Lung (tissue), 16 donors: ENCODE results near the gene BASP1. TPM values are rescaled to one million over a fixed set of nuclear protein-coding genes. Genes with fewer than 3 reads are reported as not detected.

ENCODE experiments used
- ATAC-seq: fragments of 200-7000 bp; cut with Tn5 transposase; one replicate; pipeline ENCODE4 v1.9.1; 2020; ENCODE audit warnings: moderate number of reproducible peaks; ENCODE audit not compliant: insufficient read depth, low FRiP score
- DNase-seq, 3 donors: peaks; one replicate each; pipeline ENCODE4 v3.0.0-alpha.2; 2013 to 2017
- H3K27ac ChIP-seq, 2 donors: one replicate each; pipeline ENCODE4 v1.5.1; 2013; ENCODE audit warnings: mild to moderate bottlenecking in 2 of 2, moderate library complexity in 2 of 2, control low read depth in 1 of 2, inconsistent platforms in 1 of 2, low read depth in 1 of 2, low read length in 1 of 2
- H3K27me3 ChIP-seq, 3 donors: one replicate each; pipeline ENCODE4 v1.5.1; 2013; ENCODE audit warnings: low read length in 2 of 3; ENCODE audit not compliant: control insufficient read depth in 3 of 3, insufficient read depth in 3 of 3
- H3K36me3 ChIP-seq, 4 donors: one replicate each; pipeline ENCODE4 v1.5.1; 2013; ENCODE audit warnings: low read length in 4 of 4, mild to moderate bottlenecking in 1 of 4, moderate library complexity in 1 of 4; ENCODE audit not compliant: control insufficient read depth in 4 of 4, insufficient read depth in 4 of 4
- H3K4me1 ChIP-seq, 5 donors: one replicate each; pipeline ENCODE4 v1.5.1; 2013; ENCODE audit warnings: low read length in 5 of 5, mild to moderate bottlenecking in 2 of 5, moderate library complexity in 1 of 5; ENCODE audit not compliant: control insufficient read depth in 5 of 5, insufficient read depth in 5 of 5
- H3K4me3 ChIP-seq: one replicate; pipeline ENCODE4 v1.5.1; 2013; ENCODE audit warnings: mild to moderate bottlenecking, control low read depth, moderate library complexity
- H3K9ac ChIP-seq, 2 donors: one replicate each; pipeline ENCODE4 v1.5.1; 2013; ENCODE audit warnings: low read length in 2 of 2, control low read depth in 1 of 2; ENCODE audit not compliant: insufficient read depth in 1 of 2
- H3K9me3 ChIP-seq, 4 donors: one replicate each; pipeline ENCODE4 v1.5.1; 2013; ENCODE audit warnings: low read length in 3 of 4, mild to moderate bottlenecking in 1 of 4, moderate library complexity in 1 of 4; ENCODE audit not compliant: control insufficient read depth in 4 of 4, insufficient read depth in 3 of 4
- CTCF ChIP-seq: IDR thresholded peaks from 2 replicates; pipeline ENCODE4 v1.5.1; 2012; ENCODE audit warnings: mild to moderate bottlenecking; ENCODE audit errors: control extremely low read depth, extremely low read depth
- WGBS, 2 donors: extraction: QIAGEN DNeasy Blood & Tissue Kit; methylation state at CpG; one replicate each; pipeline ENCODE4 v1.1.7; 2013; 5-methylcytosine and 5-hydroxymethylcytosine counted together
- long read RNA-seq, 5 donors: transcript quantifications; one replicate each; lab custom pipeline, GENCODE V29; 2026
- polyA plus RNA-seq, 2 donors: library from polyadenylated mRNA; stranded (reverse); fragments of 200-250 nt; gene quantifications; one replicate each; pipeline ENCODE4 v1.2.1, GENCODE V29; 2013
- total RNA-seq, 2 donors: library from RNA; depleted of rRNA in 1 of 2; stranded (reverse); fragments of >200 nt in 1 of 2; gene quantifications; one replicate each; pipeline ENCODE4 v1.2.1, GENCODE V29; 2014 to 2021
- donor health status: control.
- donor health status: control.
- donor health status: Bipolar disorder and iron deficiency.
- donor health status: healthy.
- donor health status: DM: yes; HTN: yes; CAD: no.

Gene BASP1
- total RNA-seq (10 to 100 TPM; 23.7 to 42.7 TPM), polyA plus RNA-seq (100 to 1,000 TPM in 1 of 2 donors, 10 to 100 TPM in 1; 12.7 to 118 TPM)
- long read RNA-seq, donor 1, transcript BASP1-201 (2 exons, 1,878 nt): major isoform, 20 of 28 reads
- long read RNA-seq, donor 1, partial matches to known transcripts: 8 of 28 reads
- long read RNA-seq, donor 1, other reads (novel, unspliced or antisense): 0 of 28 reads
- long read RNA-seq, donor 2, transcript BASP1-201 (2 exons, 1,878 nt): major isoform, 14 of 14 reads
- long read RNA-seq, donor 2, partial matches to known transcripts: 0 of 14 reads
- long read RNA-seq, donor 2, other reads (novel, unspliced or antisense): 0 of 14 reads
- long read RNA-seq, donor 3, transcript BASP1-201 (2 exons, 1,878 nt): major isoform, 10 of 10 reads
- long read RNA-seq, donor 3, partial matches to known transcripts: 0 of 10 reads
- long read RNA-seq, donor 3, other reads (novel, unspliced or antisense): 0 of 10 reads
- long read RNA-seq, donor 4, transcript BASP1-201 (2 exons, 1,878 nt): major isoform, 18 of 69 reads
- long read RNA-seq, donor 4, partial matches to known transcripts: 51 of 69 reads
- long read RNA-seq, donor 4, other reads (novel, unspliced or antisense): 0 of 69 reads
- long read RNA-seq, donor 5, transcript BASP1-201 (2 exons, 1,878 nt): major isoform, 36 of 36 reads
- long read RNA-seq, donor 5, partial matches to known transcripts: 0 of 36 reads
- long read RNA-seq, donor 5, other reads (novel, unspliced or antisense): 0 of 36 reads

- WGBS, 2 donors: 1% methylated on average over 36 to 89 of the region's 89 CpGs
- TF ChIP-seq CTCF: no peak
- ATAC-seq (peak; percentile 43), DNase-seq (peak; percentile 90 to 95 (median 94))
- Histone ChIP-seq H3K9ac (peak within 1 kb of the TSS; percentile 59 to 95), H3K4me1 (peaks cover 3 to 28% (median 7%) of the 10 kb centered on the region in 5 donors), H3K27ac (peak within 1 kb of the TSS in 1 of 2 donors; percentile 59), H3K9me3 (no peaks in the 10 kb centered on the region), H3K36me3 (no peaks in the 10 kb centered on the region), H3K4me3 (peak within 1 kb of the TSS; percentile 73), H3K27me3 (no peaks in the 10 kb centered on the region)
Measured at GRCh38 chr5:17217493-17218352, at the start of gene BASP1. TSS of gene BASP1 (plus strand) at chr5:17217631. CDS start at chr5:17275217, 57,586 bp downstream.

- TF ChIP-seq CTCF: no peak
- Histone ChIP-seq H3K9ac (no peak overlapping the region), H3K4me1 (peaks cover 0 to 44% (median 11%) of the 10 kb centered on the region in 5 donors), H3K36me3 (no peaks in the 10 kb centered on the region), H3K9me3 (no peaks in the 10 kb centered on the region), H3K27me3 (no peaks in the 10 kb centered on the region), H3K27ac (no peak overlapping the region), H3K4me3 (no peak overlapping the region)
- peak; percentile 69 to 97 (median 97) for DNase-seq
- no peak for ATAC-seq
- 21 to 40% methylated on average over 2 of the region's 2 CpGs for WGBS, 2 donors
Measured at GRCh38 chr5:17169507-17169906, 47.9 kb upstream of the BASP1 start.

- Histone ChIP-seq H3K27ac (no peak overlapping the region), H3K36me3 (no peaks in the 10 kb centered on the region), H3K9ac (no peak overlapping the region), H3K4me3 (no peak overlapping the region), H3K27me3 (no peaks in the 10 kb centered on the region), H3K9me3 (no peaks in the 10 kb centered on the region), H3K4me1 (peaks cover 0 to 43% (median 12%) of the 10 kb centered on the region in 5 donors)
- no peak for TF ChIP-seq CTCF
- ATAC-seq (no peak), DNase-seq (peak in 1 of 3 donors; percentile 31)
- 49 to 74% methylated on average over 3 of the region's 3 CpGs for WGBS, 2 donors
Measured at GRCh38 chr5:17172791-17173190, 44.6 kb upstream of the BASP1 start.
